SK-N-SH (cell line): ENCODE measurements around the gene FIGN. TPM values are rescaled to one million over a fixed set of nuclear protein-coding genes. Genes with fewer than 3 reads are reported as not detected.

Experiments used
- CTCF ChIA-PET: fragments of 300-600, 350-600 bp; formaldehyde crosslinking; extraction: SDS; loops from one replicate; lab custom pipeline; 2021; lab: Yijun Ruan, JAX
- POLR2A ChIA-PET: fragments of 350-600 bp; sonication (Branson Sonifier 250); formaldehyde crosslinking; extraction: SDS; loops from one replicate; lab custom pipeline; 2020; ENCODE audit warnings: antibody characterized with exemption, inconsistent platforms; lab: Yijun Ruan, JAX
- DNase-seq: peaks from one replicate; pipeline ENCODE4 v3.0.0; 2012
- H2AFZ ChIP-seq: fragments of 200-600 bp; sonication (generic); 2 replicates; pipeline ENCODE4 v1.8.1; 2016; ENCODE audit warnings: antibody characterized with exemption, mild to moderate bottlenecking, low read depth
- H3F3A ChIP-seq: fragments of 200-600 bp; sonication (generic); replicated peaks from 2 replicates; pipeline ENCODE3; 2016; ENCODE audit warnings: antibody characterized with exemption, mild to moderate bottlenecking; ENCODE audit not compliant: insufficient read depth
- H3K27ac ChIP-seq, 2 experiments: fragments of 200-500 bp in 1 of 2; fragments of 200-600 bp in 1 of 2; sonication (Bioruptor generic) in 1 of 2; sonication (generic), shearing (Covaris generic) in 1 of 2; 2 replicates each; pipeline versions ENCODE4 v1.5.1 to v1.6.1; 2014 to 2016; ENCODE audit warnings: low read depth in 2 of 2, inconsistent platforms in 1 of 2, low read length in 1 of 2, mild to moderate bottlenecking in 1 of 2, mixed read lengths in 1 of 2
- H3K27me3 ChIP-seq: fragments of 200-600 bp; sonication (generic), shearing (Covaris generic); 2 replicates; pipeline ENCODE4 v1.6.1; 2016; ENCODE audit warnings: mixed run types; ENCODE audit not compliant: insufficient read depth
- H3K36me3 ChIP-seq, 2 experiments: fragments of 200-500 bp in 1 of 2; fragments of 200-600 bp in 1 of 2; sonication (Bioruptor generic) in 1 of 2; sonication (generic) in 1 of 2; replicated peaks in 1 of 2; 2 replicates each; pipeline versions ENCODE3 to v1.5.1; 2014 to 2016; ENCODE audit warnings: low read length in 1 of 2, mild to moderate bottlenecking in 1 of 2; ENCODE audit not compliant: insufficient read depth in 2 of 2, control insufficient read depth in 1 of 2
- H3K4me1 ChIP-seq, 2 experiments: fragments of 200-500 bp in 1 of 2; fragments of 200-600 bp in 1 of 2; sonication (Bioruptor generic) in 1 of 2; sonication (generic), shearing (Covaris generic) in 1 of 2; 2 replicates each; pipeline versions ENCODE4 v1.5.1 to v1.6.1; 2014 to 2016; ENCODE audit warnings: low read depth in 1 of 2, low read length in 1 of 2, mixed run types in 1 of 2; ENCODE audit not compliant: insufficient read depth in 2 of 2, control insufficient read depth in 1 of 2
- H3K4me2 ChIP-seq: fragments of 200-600 bp; sonication (generic), shearing (Covaris generic); 2 replicates; pipeline ENCODE4 v1.6.1; 2017; ENCODE audit warnings: mixed run types
- H3K4me3 ChIP-seq, 2 experiments: fragments of 200-500 bp in 1 of 2; fragments of 200-600 bp in 1 of 2; sonication (Bioruptor generic) in 1 of 2; sonication (generic), shearing (Covaris generic) in 1 of 2; 2 replicates each; pipeline versions ENCODE4 v1.5.1 to v1.8.1; 2014 to 2016; ENCODE audit warnings: low read depth in 2 of 2, inconsistent platforms in 1 of 2, low read length in 1 of 2, mild to moderate bottlenecking in 1 of 2, mixed read lengths in 1 of 2, moderate library complexity in 1 of 2
- H3K79me2 ChIP-seq: fragments of 200-600 bp; sonication (generic); 2 replicates; pipeline ENCODE4 v1.8.1; 2017; ENCODE audit warnings: mild to moderate bottlenecking; ENCODE audit not compliant: insufficient read depth
- H3K9ac ChIP-seq: fragments of 200-600 bp; sonication (generic); 2 replicates; pipeline ENCODE4 v1.6.1; 2017; ENCODE audit warnings: mixed run types
- H3K9me2 ChIP-seq: fragments of 200-600 bp; sonication (generic); 2 replicates; pipeline ENCODE4 v1.6.1; 2017; ENCODE audit warnings: mixed run types
- H3K9me3 ChIP-seq: fragments of 200-600 bp; sonication (generic); 2 replicates; pipeline ENCODE4 v1.6.1; 2017; ENCODE audit warnings: mixed run types, mild to moderate bottlenecking, moderate library complexity
- H4K20me1 ChIP-seq: fragments of 200-600 bp; sonication (generic); 2 replicates; pipeline ENCODE4 v1.6.1; 2017; ENCODE audit warnings: mild to moderate bottlenecking, mixed run types; ENCODE audit not compliant: insufficient read depth
- CTCF ChIP-seq: fragments of 200-600 bp; sonication (generic); IDR thresholded peaks from 2 replicates; pipeline ENCODE4 v1.6.1; 2017; ENCODE audit warnings: antibody characterized with exemption, mild to moderate bottlenecking, moderate library complexity
- ELF1 ChIP-seq: IDR thresholded peaks from 2 replicates; pipeline ENCODE4 v1.4.0; 2012
- EP300 ChIP-seq, 2 experiments: IDR thresholded peaks; 2 replicates each; pipeline versions ENCODE4 v1.4.0 to v1.6.1; 2012; ENCODE audit warnings: borderline replicate concordance in 1 of 2, low read depth in 1 of 2, low read length in 1 of 2
- FOSL2 ChIP-seq: IDR thresholded peaks from 2 replicates; pipeline ENCODE4 v1.4.0; 2012; ENCODE audit warnings: low read depth, mild to moderate bottlenecking, moderate library complexity, borderline replicate concordance
- MAX ChIP-seq: IDR thresholded peaks from 2 replicates; pipeline ENCODE4 v1.4.0; 2012; ENCODE audit warnings: low read depth
- MXI1 ChIP-seq: IDR thresholded peaks from 2 replicates; pipeline ENCODE4 v1.6.1; 2012; ENCODE audit warnings: mild to moderate bottlenecking, low read depth, low read length, improper control_type of control experiment
- RAD21 ChIP-seq: IDR thresholded peaks from 2 replicates; pipeline ENCODE4 v1.6.1; 2012; ENCODE audit warnings: mild to moderate bottlenecking, low read length
- RFX5 ChIP-seq: IDR thresholded peaks from 2 replicates; pipeline ENCODE4 v1.6.1; 2012; ENCODE audit warnings: mild to moderate bottlenecking, improper control_type of control experiment, low read length
- SMC3 ChIP-seq: IDR thresholded peaks from 2 replicates; pipeline ENCODE4 v1.6.1; 2012; ENCODE audit warnings: low read depth, low read length, improper control_type of control experiment
- WGBS: methylation state at CpG from one replicate; pipeline ENCODE4 v1.1.6; 2017; ENCODE audit warnings: low lambda C conversion rate; 5-methylcytosine and 5-hydroxymethylcytosine counted together
- polyA plus RNA-seq, 3 experiments: library from polyadenylated mRNA; depleted of rRNA; stranded (reverse); fragments of >200 nt; gene quantifications; 2 replicates each; pipeline ENCODE4 v1.2.3, GENCODE V29; 2012

Gene FIGN
- polyA plus RNA-seq, 1 of the 3 experiments (the other 2 are of a cell fraction) = 0.74 TPM

- H3K27me3 ChIP-seq = no peaks in the 10 kb centered on the region
- peak overlapping the region; percentile 79; the same call in 1 of the 2 replicates for H3K4me2 ChIP-seq
- no peak for TF ChIP-seq MAX
- TF ChIP-seq ELF1 = no peak
- no peak for TF ChIP-seq CTCF
- no peak for TF ChIP-seq SMC3
- no peak for TF ChIP-seq MXI1
- TF ChIP-seq, all 33 proteins: peak for 0
- Histone ChIP-seq H3K79me2 (peaks cover 23% of the 10 kb centered on the region; the same call in 1 of the 2 replicates), H3K9ac (peak overlapping the region; percentile 17; the same call in 1 of the 2 replicates), H3K9me2 (no peaks in the 10 kb centered on the region), H3K27ac (peak overlapping the region; percentile 21 to 89; a peak in 3 of 4 replicates), H3K4me3 (no peak overlapping the region; a peak in 1 of 4 replicates), H3K36me3 (no peaks in the 10 kb centered on the region), H4K20me1 (no peaks in the 10 kb centered on the region), H3F3A (peaks cover 8% of the 10 kb centered on the region), H3K4me1 (peaks cover 0 to 6% of the 10 kb centered on the region in 2 experiments; a peak in 2 of 4 replicates), H2AFZ (0 out of 2 replicates have a peak overlapping the region, but pooled peaks have one; percentile 75), H3K9me3 (no peaks in the 10 kb centered on the region)
- CTCF ChIA-PET = interaction anchor here (1.2 to 1.7 kb wide), 2 partner anchors 17 to 386 kb away, joined by 4 to 5 read pairs; no protein-coding TSS in a partner anchor
- POLR2A ChIA-PET = no interaction called here
- DNase-seq = no peak
These were observed 4.1 kb downstream of the FIGN start for GRCh38 chr2:163731735-163732134.

GRCh38 chr2:163730556-163730955 is 5.3 kb downstream of the FIGN start:
- 97% methylated on average over 1 of the region's 1 CpG for WGBS
- Histone ChIP-seq H3K36me3 (no peaks in the 10 kb centered on the region), H3K4me3 (no peak overlapping the region), H3K9me2 (no peaks in the 10 kb centered on the region), H3K4me2 (no peak overlapping the region), H3F3A (peaks cover 6% of the 10 kb centered on the region), H3K27me3 (no peaks in the 10 kb centered on the region), H3K9ac (no peak overlapping the region), H3K9me3 (no peaks in the 10 kb centered on the region), H3K27ac (no peak overlapping the region; a peak in 1 of 4 replicates), H3K4me1 (peaks cover 0 to 6% of the 10 kb centered on the region in 2 experiments; a peak in 2 of 4 replicates), H3K79me2 (peaks cover 23% of the 10 kb centered on the region; the same call in 1 of the 2 replicates), H2AFZ (no peak overlapping the region), H4K20me1 (no peaks in the 10 kb centered on the region)
- TF ChIP-seq EP300 (IDR thresholded peaks at IDR 0.05; ENCODE audit: borderline replicate concordance in 1 of 2, low read depth in 1 of 2, low read length in 1 of 2) = no peak
- no peak for TF ChIP-seq RFX5
- no peak for TF ChIP-seq ELF1
- TF ChIP-seq FOSL2 = no peak
- TF ChIP-seq CTCF = no peak
- no peak for TF ChIP-seq SMC3
- no peak for TF ChIP-seq RAD21
- no peak for DNase-seq
- ChIA-PET POLR2A (no interaction called here), CTCF (interaction anchor here (1.3 kb wide), 1 partner anchor 113 kb away, joined by 3 read pairs; no protein-coding TSS in a partner anchor)
